DOHH2 (cell line): ENCODE measurements around the gene PNPLA2.

ENCODE experiments used
- H3F3A ChIP-seq: fragments of 200-600 bp; sonication (generic), shearing (Covaris generic); 2 replicates; pipeline ENCODE4 v1.6.0; 2016; ENCODE audit warnings: antibody characterized with exemption, mild to moderate bottlenecking; ENCODE audit not compliant: control insufficient read depth, insufficient read depth
- H3K27ac ChIP-seq: fragments of 200-600 bp; sonication (generic); 2 replicates; pipeline ENCODE4 v1.5.1; 2014; ENCODE audit warnings: low read depth, mild to moderate bottlenecking, low read length, moderate library complexity
- H3K27me3 ChIP-seq: fragments of 200-600 bp; sonication (generic); 2 replicates; pipeline ENCODE4 v1.6.1; 2014; ENCODE audit warnings: mild to moderate bottlenecking, low read length, mixed read lengths; ENCODE audit not compliant: control insufficient read depth
- H3K36me3 ChIP-seq: fragments of 200-600 bp; sonication (generic); 2 replicates; pipeline ENCODE4 v1.6.1; 2014; ENCODE audit warnings: mild to moderate bottlenecking, low read length, moderate library complexity, mixed read lengths; ENCODE audit not compliant: control insufficient read depth
- H3K4me1 ChIP-seq: fragments of 200-600 bp; sonication (generic); 2 replicates; pipeline ENCODE4 v1.6.1; 2014; ENCODE audit warnings: mild to moderate bottlenecking, low read length, mixed read lengths; ENCODE audit not compliant: control insufficient read depth
- H3K4me2 ChIP-seq: fragments of 200-600 bp; sonication (generic); 2 replicates; pipeline ENCODE4 v1.6.0; 2014; ENCODE audit warnings: mild to moderate bottlenecking, low read length, moderate library complexity
- H3K4me3 ChIP-seq: fragments of 200-600 bp; sonication (generic); 2 replicates; pipeline ENCODE4 v1.5.1; 2014; ENCODE audit warnings: mild to moderate bottlenecking, low read length, mixed read lengths
- H3K79me2 ChIP-seq: fragments of 200-600 bp; sonication (generic); 2 replicates; pipeline ENCODE4 v1.6.1; 2014; ENCODE audit warnings: mild to moderate bottlenecking, low read length, mixed read lengths; ENCODE audit not compliant: control insufficient read depth
- H3K9me2 ChIP-seq: fragments of 200-600 bp; sonication (generic); replicated peaks from 2 replicates; pipeline ENCODE4 v1.6.1; 2014; ENCODE audit warnings: mild to moderate bottlenecking, low read length, mixed read lengths; ENCODE audit not compliant: control insufficient read depth
- H3K9me3 ChIP-seq: fragments of 200-600 bp; sonication (generic); 2 replicates; pipeline ENCODE4 v1.6.1; 2014; ENCODE audit warnings: antibody characterized with exemption, low read length, mixed read lengths; ENCODE audit not compliant: control insufficient read depth, insufficient read depth
- H4K20me1 ChIP-seq: fragments of 200-600 bp; sonication (generic); 2 replicates; pipeline ENCODE4 v1.6.0; 2014; ENCODE audit warnings: low read depth, mild to moderate bottlenecking, antibody characterized with exemption, low read length, moderate library complexity; ENCODE audit not compliant: control insufficient read depth, insufficient read depth
- CTCF ChIP-seq: fragments of 200-600 bp; sonication (generic); IDR thresholded peaks from one replicate; pipeline ENCODE4 v1.5.1; 2014; ENCODE audit warnings: antibody characterized with exemption, mild to moderate bottlenecking, low read depth, low read length; ENCODE audit not compliant: poor library complexity, severe bottlenecking
- EZH2phosphoT487 ChIP-seq: fragments of 200-600 bp; sonication (generic); IDR thresholded peaks from 2 replicates; pipeline ENCODE4 v1.6.1; 2017; ENCODE audit warnings: borderline replicate concordance, mild to moderate bottlenecking, antibody characterized with exemption, low read length, moderate library complexity, mixed read lengths

Gene PNPLA2

GRCh38 chr11:801097-801780 is 17.5 kb upstream of the PNPLA2 start:
- no peak overlapping the region for H3K4me3 ChIP-seq
- no peaks in the 10 kb centered on the region for H3K9me3 ChIP-seq
- H3K27me3 ChIP-seq: no peaks in the 10 kb centered on the region
- H3F3A ChIP-seq: peaks cover 12% of the 10 kb centered on the region; the same call in 1 of the 2 replicates
- H3K4me2 ChIP-seq: no peak overlapping the region
- H3K79me2 ChIP-seq: peaks cover 32% of the 10 kb centered on the region
- H4K20me1 ChIP-seq: peaks cover 4% of the 10 kb centered on the region; the same call in 1 of the 2 replicates
- no peak overlapping the region for H3K27ac ChIP-seq
- no peak for TF ChIP-seq CTCF
- no peak for TF ChIP-seq EZH2phosphoT487
- H3K36me3 ChIP-seq: peaks cover 54% of the 10 kb centered on the region
- peaks cover 44% of the 10 kb centered on the region for H3K4me1 ChIP-seq
- no peaks in the 10 kb centered on the region for H3K9me2 ChIP-seq

- Histone ChIP-seq H3K4me3 (no peak overlapping the region), H3K36me3 (peaks cover 54% of the 10 kb centered on the region), H3K27me3 (no peaks in the 10 kb centered on the region), H3K27ac (no peak overlapping the region), H3K9me3 (no peaks in the 10 kb centered on the region), H3K9me2 (no peaks in the 10 kb centered on the region), H3K4me1 (peaks cover 36% of the 10 kb centered on the region), H3F3A (peaks cover 6% of the 10 kb centered on the region; the same call in 1 of the 2 replicates), H3K79me2 (peaks cover 29% of the 10 kb centered on the region), H3K4me2 (no peak overlapping the region), H4K20me1 (no peaks in the 10 kb centered on the region)
- TF ChIP-seq CTCF (no peak), EZH2phosphoT487 (no peak)
Measured at GRCh38 chr11:802018-802617, 16.6 kb upstream of the PNPLA2 start.

- H3K9me2 ChIP-seq: no peaks in the 10 kb centered on the region
- H3K4me3 ChIP-seq: no peak overlapping the region
- H3K27ac ChIP-seq: no peak overlapping the region
- peaks cover 7% of the 10 kb centered on the region for H3F3A ChIP-seq
- H3K9me3 ChIP-seq: no peaks in the 10 kb centered on the region
- peak overlapping the region; percentile 99; the same call in 1 of the 2 replicates for H3K4me2 ChIP-seq
- H3K79me2 ChIP-seq: peaks cover 27% of the 10 kb centered on the region
- H3K36me3 ChIP-seq: peaks cover 53% of the 10 kb centered on the region
- peaks cover 39% of the 10 kb centered on the region for H3K4me1 ChIP-seq
- H3K27me3 ChIP-seq: no peaks in the 10 kb centered on the region
- TF ChIP-seq EZH2phosphoT487 (no peak), CTCF (no peak)
- no peaks in the 10 kb centered on the region for H4K20me1 ChIP-seq
Measured at GRCh38 chr11:802693-803466, 15.8 kb upstream of the PNPLA2 start.
